ENCODE measurements around the gene HCST. TPM values are rescaled to one million over a fixed set of nuclear protein-coding genes. Genes with fewer than 3 reads are reported as not detected.

HCST gene
- 1 to 10 TPM; 2.3 to 4.4 (median 2.7) TPM for total RNA-seq
- polyA plus RNA-seq, result 2.6 TPM
- long read RNA-seq, donor 1, partial matches to known transcripts, result 0 of 2 reads
- long read RNA-seq, donor 1, other reads (novel, unspliced or antisense), result 1 of 2 reads
- long read RNA-seq, donor 2, partial matches to known transcripts, result 0 of 1 reads
- long read RNA-seq, donor 2, other reads (novel, unspliced or antisense), result 0 of 1 reads
- long read RNA-seq, donor 3, result 0 reads
- long read RNA-seq, donor 4, partial matches to known transcripts, result 1 of 1 reads
- long read RNA-seq, donor 4, other reads (novel, unspliced or antisense), result 0 of 1 reads

- 28% methylated on average over 6 of the region's 6 CpGs for WGBS
- Histone ChIP-seq H3K9me3 (ENCODE audit: control insufficient read depth, low read length) (no peaks in the 10 kb centered on the region), H3K27me3 (ENCODE audit: control insufficient read depth, insufficient read depth) (no peaks in the 10 kb centered on the region), H3K4me3 (ENCODE audit: low read length) (no peak within 1 kb of the TSS), H3K4me1 (ENCODE audit: control insufficient read depth, insufficient read depth, low read length) (no peaks in the 10 kb centered on the region), H3K27ac (ENCODE audit: low read length) (peak within 1 kb of the TSS; percentile 20)
- DNase-seq (peak in 1 of 3 donors; percentile 33), ATAC-seq (no peak)
- intact Hi-C loops (cut with DNase I), result no loop called here
Observed at GRCh38 chr19:35901854-35902661, at the start of gene HCST. Gene HCST, plus strand, starts transcription at chr19:35902529. Its CDS starts 65 bp downstream, at chr19:35902594.

GRCh38 chr19:35853038-35853756 is 49.1 kb upstream of the HCST start:
- Histone ChIP-seq H3K9me3 (ENCODE audit: control insufficient read depth, low read length) (no peaks in the 10 kb centered on the region), H3K4me3 (ENCODE audit: low read length) (no peak overlapping the region), H3K27ac (ENCODE audit: low read length) (no peak overlapping the region), H3K4me1 (ENCODE audit: control insufficient read depth, insufficient read depth, low read length) (no peaks in the 10 kb centered on the region), H3K27me3 (ENCODE audit: control insufficient read depth, insufficient read depth) (no peaks in the 10 kb centered on the region)
- no peak for ATAC-seq
- intact Hi-C loops (cut with DNase I), result no loop called here
- WGBS, result 53% methylated on average over 8 of the region's 8 CpGs
- no peak for DNase-seq

GRCh38 chr19:35856546-35857149 is 45.7 kb upstream of the HCST start, which contains the start of gene KIRREL2:
Gene KIRREL2, plus strand, starts transcription at chr19:35856911. Its CDS starts 209 bp downstream, at chr19:35857120.
- peak within 1 kb of the TSS; percentile 60 for H3K4me3 ChIP-seq (ENCODE audit: low read length)
- intact Hi-C loops (cut with DNase I), result no loop called here
- DNase-seq (peak in 1 of 3 donors; percentile 60), ATAC-seq (peak in 1 of 2 donors; percentile 39)
- no peaks in the 10 kb centered on the region for H3K9me3 ChIP-seq (ENCODE audit: control insufficient read depth, low read length)
- under 1% methylated on average over 42 of the region's 42 CpGs for WGBS
- H3K27me3 ChIP-seq (ENCODE audit: control insufficient read depth, insufficient read depth), result no peaks in the 10 kb centered on the region
- no peaks in the 10 kb centered on the region for H3K4me1 ChIP-seq (ENCODE audit: control insufficient read depth, insufficient read depth, low read length)
- H3K27ac ChIP-seq (ENCODE audit: low read length), result no peak within 1 kb of the TSS

- no peak overlapping the region for H3K4me3 ChIP-seq (ENCODE audit: low read length)
- no peaks in the 10 kb centered on the region for H3K27me3 ChIP-seq (ENCODE audit: control insufficient read depth, insufficient read depth)
- H3K4me1 ChIP-seq (ENCODE audit: control insufficient read depth, insufficient read depth, low read length), result no peaks in the 10 kb centered on the region
- H3K9me3 ChIP-seq (ENCODE audit: control insufficient read depth, low read length), result no peaks in the 10 kb centered on the region
- DNase-seq (no peak), ATAC-seq (no peak)
- intact Hi-C loops (cut with DNase I), result no loop called here
- H3K27ac ChIP-seq (ENCODE audit: low read length), result no peak overlapping the region
- WGBS, result 70% methylated on average over 6 of the region's 6 CpGs
Observed at GRCh38 chr19:35858311-35858710, 44.0 kb upstream of the HCST start.

- H3K27ac ChIP-seq (ENCODE audit: low read length), result no peak overlapping the region
- intact Hi-C loops (cut with DNase I), result no loop called here
- DNase-seq, result no peak
- WGBS, result 64% methylated on average over 4 of the region's 4 CpGs
- no peaks in the 10 kb centered on the region for H3K9me3 ChIP-seq (ENCODE audit: control insufficient read depth, low read length)
- H3K4me3 ChIP-seq (ENCODE audit: low read length), result no peak overlapping the region
- H3K27me3 ChIP-seq (ENCODE audit: control insufficient read depth, insufficient read depth), result no peaks in the 10 kb centered on the region
- ATAC-seq, result no peak
- H3K4me1 ChIP-seq (ENCODE audit: control insufficient read depth, insufficient read depth, low read length), result no peaks in the 10 kb centered on the region
Observed at GRCh38 chr19:35859414-35859813, 42.9 kb upstream of the HCST start.

- DNase-seq (no peak), ATAC-seq (peak in 1 of 2 donors; percentile 8)
- Histone ChIP-seq H3K27me3 (ENCODE audit: control insufficient read depth, insufficient read depth) (no peaks in the 10 kb centered on the region), H3K27ac (ENCODE audit: low read length) (no peak overlapping the region), H3K4me1 (ENCODE audit: control insufficient read depth, insufficient read depth, low read length) (no peaks in the 10 kb centered on the region), H3K9me3 (ENCODE audit: control insufficient read depth, low read length) (no peaks in the 10 kb centered on the region), H3K4me3 (ENCODE audit: low read length) (no peak overlapping the region)
- WGBS, result 16% methylated on average over 24 of the region's 24 CpGs
- intact Hi-C loops (cut with DNase I), result no loop called here
Observed at GRCh38 chr19:35860436-35860817, 41.9 kb upstream of the HCST start.

- Histone ChIP-seq H3K4me1 (ENCODE audit: control insufficient read depth, insufficient read depth, low read length) (no peaks in the 10 kb centered on the region), H3K27ac (ENCODE audit: low read length) (no peak overlapping the region), H3K27me3 (ENCODE audit: control insufficient read depth, insufficient read depth) (no peaks in the 10 kb centered on the region), H3K9me3 (ENCODE audit: control insufficient read depth, low read length) (no peaks in the 10 kb centered on the region), H3K4me3 (ENCODE audit: low read length) (no peak overlapping the region)
- intact Hi-C loops (cut with DNase I), result no loop called here
- ATAC-seq (peak in 1 of 2 donors; percentile 27), DNase-seq (no peak)
- WGBS, result 6% methylated on average over 55 of the region's 55 CpGs
Observed at GRCh38 chr19:35860818-35861639, 41.3 kb upstream of the HCST start.

GRCh38 chr19:35861640-35862160 is 40.6 kb upstream of the HCST start:
- Histone ChIP-seq H3K27me3 (ENCODE audit: control insufficient read depth, insufficient read depth) (no peaks in the 10 kb centered on the region), H3K4me1 (ENCODE audit: control insufficient read depth, insufficient read depth, low read length) (no peaks in the 10 kb centered on the region), H3K27ac (ENCODE audit: low read length) (no peak overlapping the region), H3K9me3 (ENCODE audit: control insufficient read depth, low read length) (no peaks in the 10 kb centered on the region), H3K4me3 (ENCODE audit: low read length) (no peak overlapping the region)
- intact Hi-C loops (cut with DNase I), result no loop called here
- WGBS, result 47% methylated on average over 19 of the region's 19 CpGs
- DNase-seq (no peak), ATAC-seq (no peak)

- Histone ChIP-seq H3K9me3 (ENCODE audit: control insufficient read depth, low read length) (no peaks in the 10 kb centered on the region), H3K27ac (ENCODE audit: low read length) (no peak overlapping the region), H3K4me1 (ENCODE audit: control insufficient read depth, insufficient read depth, low read length) (no peaks in the 10 kb centered on the region), H3K27me3 (ENCODE audit: control insufficient read depth, insufficient read depth) (no peaks in the 10 kb centered on the region), H3K4me3 (ENCODE audit: low read length) (no peak overlapping the region)
- DNase-seq (no peak), ATAC-seq (no peak)
- intact Hi-C loops (cut with DNase I), result no loop called here
- 72% methylated on average over 14 of the region's 14 CpGs for WGBS
Observed at GRCh38 chr19:35862528-35862927, 39.8 kb upstream of the HCST start.

- ATAC-seq (no peak), DNase-seq (no peak)
- no peak overlapping the region for H3K4me3 ChIP-seq (ENCODE audit: low read length)
- H3K27ac ChIP-seq (ENCODE audit: low read length), result no peak overlapping the region
- WGBS, result 88% methylated on average over 5 of the region's 5 CpGs
- intact Hi-C loops (cut with DNase I), result no loop called here
- H3K9me3 ChIP-seq (ENCODE audit: control insufficient read depth, low read length), result no peaks in the 10 kb centered on the region
- no peaks in the 10 kb centered on the region for H3K4me1 ChIP-seq (ENCODE audit: control insufficient read depth, insufficient read depth, low read length)
- no peaks in the 10 kb centered on the region for H3K27me3 ChIP-seq (ENCODE audit: control insufficient read depth, insufficient read depth)
Observed at GRCh38 chr19:35863018-35863417, 39.3 kb upstream of the HCST start.

Data from right cardiac atrium (tissue), 5 donors.